ENCODE results near the gene GRAMD4.

The GRAMD4 gene

DNA sequence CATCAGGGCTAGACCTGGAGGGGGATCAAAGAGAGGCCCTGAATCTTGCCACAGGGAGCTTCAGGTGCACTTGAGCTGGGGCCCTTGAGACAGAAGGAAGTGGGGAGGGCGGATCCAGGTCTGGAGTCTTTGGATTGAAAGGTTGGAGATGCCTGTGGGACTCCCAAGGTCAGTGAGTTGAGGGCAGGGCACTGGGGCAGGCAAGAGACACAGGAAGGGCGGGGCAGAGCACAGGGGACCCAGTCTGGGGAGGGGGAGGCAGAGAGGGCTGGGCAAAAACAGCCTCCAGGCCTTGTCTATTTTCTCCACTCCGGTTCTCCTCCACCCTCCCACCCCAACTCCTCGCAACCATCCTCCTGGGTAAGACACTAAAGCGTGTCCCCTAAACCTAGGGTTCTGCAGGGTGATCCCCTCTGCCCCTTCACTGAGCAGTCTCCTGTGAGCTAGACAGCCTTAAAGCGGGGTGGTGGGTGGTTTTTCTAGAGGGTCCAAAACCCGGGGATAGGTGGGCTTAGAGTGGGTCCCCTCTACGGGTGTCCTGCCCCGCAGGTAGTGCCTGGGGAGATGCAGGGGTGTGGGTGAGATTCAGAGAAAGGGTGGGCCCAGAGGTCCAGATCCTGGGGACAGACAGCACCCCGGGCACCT is 44.2 kb upstream of the GRAMD4 start:
- FAIRE-seq (no peak), DNase-seq (ENCODE audit: insufficient read length, low spot score) (no peak)
- TF ChIP-seq, protein P1, sequence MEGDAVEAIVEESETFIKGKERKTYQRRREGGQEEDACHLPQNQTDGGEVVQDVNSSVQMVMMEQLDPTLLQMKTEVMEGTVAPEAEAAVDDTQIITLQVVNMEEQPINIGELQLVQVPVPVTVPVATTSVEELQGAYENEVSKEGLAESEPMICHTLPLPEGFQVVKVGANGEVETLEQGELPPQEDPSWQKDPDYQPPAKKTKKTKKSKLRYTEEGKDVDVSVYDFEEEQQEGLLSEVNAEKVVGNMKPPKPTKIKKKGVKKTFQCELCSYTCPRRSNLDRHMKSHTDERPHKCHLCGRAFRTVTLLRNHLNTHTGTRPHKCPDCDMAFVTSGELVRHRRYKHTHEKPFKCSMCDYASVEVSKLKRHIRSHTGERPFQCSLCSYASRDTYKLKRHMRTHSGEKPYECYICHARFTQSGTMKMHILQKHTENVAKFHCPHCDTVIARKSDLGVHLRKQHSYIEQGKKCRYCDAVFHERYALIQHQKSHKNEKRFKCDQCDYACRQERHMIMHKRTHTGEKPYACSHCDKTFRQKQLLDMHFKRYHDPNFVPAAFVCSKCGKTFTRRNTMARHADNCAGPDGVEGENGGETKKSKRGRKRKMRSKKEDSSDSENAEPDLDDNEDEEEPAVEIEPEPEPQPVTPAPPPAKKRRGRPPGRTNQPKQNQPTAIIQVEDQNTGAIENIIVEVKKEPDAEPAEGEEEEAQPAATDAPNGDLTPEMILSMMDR (IDR thresholded peaks at IDR 0.05; ENCODE audit: insufficient read depth, missing control alignments), result no peak

DNA sequence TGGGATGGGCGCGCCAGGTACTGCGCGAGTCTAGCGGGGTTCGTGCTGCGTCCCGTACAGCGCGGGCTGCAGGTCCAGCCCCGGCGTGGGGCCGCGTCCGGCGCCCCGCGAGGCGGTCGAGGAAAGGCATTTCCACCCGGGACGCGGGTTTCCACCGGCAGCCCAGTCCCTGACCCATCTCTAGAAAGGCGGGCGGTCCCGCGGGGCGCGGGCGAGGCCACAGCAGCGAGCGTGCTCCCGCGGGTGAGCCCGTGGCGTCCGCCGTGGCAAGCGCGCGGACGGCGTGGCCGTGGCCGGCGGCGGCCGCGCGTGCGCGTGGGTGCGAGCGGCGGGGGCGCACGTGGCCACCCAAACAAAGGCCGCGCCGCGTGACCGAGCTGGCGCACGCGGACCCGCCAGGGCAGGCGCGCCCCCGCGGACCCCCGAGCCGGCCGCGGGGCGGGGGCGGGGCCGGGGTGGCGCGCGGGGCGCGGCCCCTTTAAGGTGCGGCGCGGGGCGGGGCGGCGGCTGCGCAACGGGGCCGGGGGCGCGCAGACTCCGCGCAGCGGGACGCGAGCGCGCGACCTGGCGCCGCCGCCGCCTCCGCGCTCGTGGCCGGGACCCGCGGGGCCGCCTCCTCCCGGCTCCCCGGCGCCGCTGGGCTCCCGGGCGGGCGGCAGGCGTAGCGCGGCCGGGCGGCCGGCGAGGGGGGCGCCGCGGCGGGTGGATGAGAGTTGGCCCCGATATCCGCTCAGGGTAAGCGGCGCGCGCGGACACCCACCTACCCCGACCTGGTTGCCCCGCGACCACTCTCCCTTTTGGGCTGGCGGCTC is 43.4 kb upstream of the GRAMD4 start:
- TF ChIP-seq, protein P1 (IDR thresholded peaks at IDR 0.05; ENCODE audit: insufficient read depth, missing control alignments), result no peak
- FAIRE-seq (no peak), DNase-seq (ENCODE audit: insufficient read length, low spot score) (peak; percentile 45)

DNA sequence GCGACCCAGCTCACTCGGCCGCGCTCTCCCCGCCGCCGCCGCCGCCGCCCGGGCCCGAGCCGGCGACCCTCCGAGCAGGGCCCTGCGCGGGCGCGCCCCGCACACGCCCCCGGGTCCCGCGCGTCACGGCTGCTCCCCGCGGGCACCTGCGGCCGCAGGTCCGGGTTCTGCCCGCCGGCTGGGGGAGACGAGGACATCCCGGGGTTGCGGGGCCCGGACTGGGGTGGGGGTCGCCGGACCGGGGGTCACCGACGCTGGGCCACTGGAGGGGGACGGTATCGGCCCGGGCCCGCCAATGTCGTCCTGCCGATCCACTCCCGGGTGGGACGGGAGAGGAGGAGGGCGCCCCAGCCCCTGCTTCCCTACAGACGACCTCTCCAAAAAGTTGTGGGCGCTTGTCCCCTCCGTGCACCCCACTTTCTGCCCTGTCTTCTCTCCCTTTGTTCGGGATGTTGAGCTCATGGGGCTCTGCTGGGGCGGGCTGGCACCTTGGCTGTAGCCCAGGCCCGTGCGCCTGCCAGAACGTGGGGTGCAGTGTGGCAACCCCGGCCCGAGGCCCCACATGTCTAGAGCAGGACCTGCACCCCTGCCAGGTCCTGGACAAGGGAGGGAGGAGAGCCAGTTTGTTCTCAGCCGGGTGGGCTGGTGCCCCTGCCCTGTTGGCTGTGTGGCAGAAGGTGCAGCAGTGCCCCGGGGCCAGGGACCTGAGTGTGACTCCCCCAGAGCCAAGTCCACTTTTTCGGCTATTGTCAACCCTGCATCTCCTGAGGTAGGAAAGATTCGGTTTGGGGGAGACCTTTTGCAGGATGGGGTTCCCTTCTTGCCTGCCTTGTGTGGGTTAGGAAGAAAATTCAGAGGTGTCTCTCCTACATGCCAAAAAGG is 42.6 kb upstream of the GRAMD4 start:
- FAIRE-seq (no peak), DNase-seq (ENCODE audit: insufficient read length, low spot score) (no peak)
- TF ChIP-seq, protein P1 (IDR thresholded peaks at IDR 0.05; ENCODE audit: insufficient read depth, missing control alignments), result no peak

DNA sequence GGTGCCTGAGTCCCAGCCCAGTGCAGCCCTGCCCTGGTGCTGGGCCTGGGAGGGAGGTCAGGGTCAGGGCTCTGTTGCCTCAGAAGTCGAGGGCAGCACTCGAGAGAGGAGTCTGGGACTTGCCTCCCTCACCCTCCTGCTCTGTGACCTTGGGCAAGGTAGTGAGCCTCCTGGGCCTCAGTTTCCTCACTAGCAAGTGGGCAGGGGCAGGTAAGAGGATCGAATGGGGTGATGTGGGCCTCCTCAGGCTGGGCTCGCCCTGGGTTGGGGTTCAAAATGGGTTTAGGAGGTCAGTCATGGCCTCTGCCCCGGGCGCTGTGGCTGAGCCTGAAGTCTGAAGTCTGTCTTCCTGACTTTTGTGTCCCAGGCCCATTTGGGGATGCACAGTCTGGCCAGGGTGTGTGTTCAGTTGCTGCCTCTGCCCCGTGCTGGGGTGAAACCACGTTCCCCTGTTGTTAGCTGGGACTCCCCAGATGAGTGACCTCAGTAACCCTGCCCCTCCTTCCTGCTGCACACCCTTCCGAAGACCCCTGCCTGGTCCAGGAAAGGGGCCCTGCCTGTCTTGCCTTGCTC is 41.8 kb upstream of the GRAMD4 start:
- TF ChIP-seq, protein P1 (IDR thresholded peaks at IDR 0.05; ENCODE audit: insufficient read depth, missing control alignments), result no peak
- FAIRE-seq (no peak), DNase-seq (ENCODE audit: insufficient read length, low spot score) (no peak)

DNA sequence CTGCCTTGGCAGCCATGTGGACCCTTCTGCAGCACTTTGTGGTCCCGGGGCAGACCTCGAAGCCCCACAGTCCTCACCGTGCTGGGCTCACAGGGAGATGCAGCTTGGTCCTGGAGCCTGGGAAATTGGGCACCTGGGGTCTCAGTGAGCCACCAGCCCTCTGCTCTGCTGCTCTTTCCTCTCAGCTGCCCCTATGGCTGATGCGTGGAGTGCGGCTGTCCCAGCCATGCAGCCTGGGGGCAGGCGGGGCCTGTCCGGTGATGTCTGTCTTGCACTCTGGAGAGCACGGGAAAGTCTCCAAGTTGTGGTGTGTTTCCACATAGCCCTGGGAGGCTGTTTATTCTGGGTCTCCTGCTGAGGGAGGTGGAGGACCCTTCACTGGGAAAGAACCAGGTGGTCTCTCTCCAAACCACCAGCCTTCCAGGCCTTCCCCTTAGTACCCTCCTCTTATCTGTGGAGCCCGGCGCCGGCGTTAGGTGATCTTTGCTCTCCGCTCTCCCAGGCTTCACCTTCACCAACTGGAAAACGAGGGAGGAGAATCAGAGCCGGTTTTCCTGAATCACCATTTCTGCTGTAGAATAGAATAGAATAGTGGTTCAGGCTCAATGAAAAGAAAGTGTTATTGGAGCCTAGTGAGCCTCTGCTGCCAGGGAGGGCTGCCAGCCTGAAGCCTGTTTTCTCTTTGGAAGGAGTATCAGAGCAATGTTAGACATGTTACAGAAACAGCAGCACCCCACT is 41.2 kb upstream of the GRAMD4 start:
- no peak for DNase-seq (ENCODE audit: insufficient read length, low spot score)
- TF ChIP-seq, protein P1 (IDR thresholded peaks at IDR 0.05; ENCODE audit: insufficient read depth, missing control alignments), result no peak
- FAIRE-seq, result no peak

DNA sequence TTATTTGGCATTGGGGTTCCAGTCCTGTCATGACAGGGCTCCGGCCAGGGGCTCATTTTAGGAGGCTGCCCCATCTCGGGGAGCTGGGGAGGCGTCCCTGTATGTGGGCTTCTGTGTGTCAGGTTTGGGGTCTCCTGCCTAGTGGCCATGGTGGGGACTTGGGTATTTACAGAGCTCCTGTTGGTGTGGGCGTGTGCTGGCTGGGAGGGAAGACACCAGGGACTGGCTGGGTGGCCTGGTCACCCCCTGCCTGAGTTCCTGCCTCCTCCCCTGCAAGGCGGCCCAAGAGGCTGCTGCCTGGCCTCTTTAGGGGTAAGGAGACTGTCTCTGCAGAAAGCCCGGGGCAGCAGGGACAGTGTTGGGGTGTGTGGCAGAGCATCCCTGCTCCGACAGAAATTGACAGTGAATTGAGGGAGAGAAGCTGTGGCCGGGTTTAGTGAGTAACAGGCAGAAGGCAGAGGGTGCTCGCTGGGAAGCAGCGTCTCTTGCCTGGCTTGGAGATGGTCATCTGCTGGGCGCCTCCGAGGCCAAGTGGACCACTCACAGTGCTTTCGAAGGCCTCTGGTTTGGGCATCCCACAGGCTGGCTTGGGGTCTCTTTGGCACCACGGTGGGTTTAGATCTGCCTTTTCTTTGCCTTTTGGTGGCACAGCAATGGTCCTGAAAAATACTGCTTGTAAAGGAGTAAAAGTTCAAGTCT is 40.3 kb upstream of the GRAMD4 start:
- TF ChIP-seq, protein P1 (IDR thresholded peaks at IDR 0.05; ENCODE audit: insufficient read depth, missing control alignments), result no peak
- DNase-seq (ENCODE audit: insufficient read length, low spot score), result no peak
- no peak for FAIRE-seq
